ENCODE data around the gene CD55. TPM values are rescaled to one million over a fixed set of nuclear protein-coding genes. Genes with fewer than 3 reads are reported as not detected.

Gene CD55
- total and polyA plus RNA-seq, 4 donors = 20.2 to 86.7 (median 57.2) TPM

DNA sequence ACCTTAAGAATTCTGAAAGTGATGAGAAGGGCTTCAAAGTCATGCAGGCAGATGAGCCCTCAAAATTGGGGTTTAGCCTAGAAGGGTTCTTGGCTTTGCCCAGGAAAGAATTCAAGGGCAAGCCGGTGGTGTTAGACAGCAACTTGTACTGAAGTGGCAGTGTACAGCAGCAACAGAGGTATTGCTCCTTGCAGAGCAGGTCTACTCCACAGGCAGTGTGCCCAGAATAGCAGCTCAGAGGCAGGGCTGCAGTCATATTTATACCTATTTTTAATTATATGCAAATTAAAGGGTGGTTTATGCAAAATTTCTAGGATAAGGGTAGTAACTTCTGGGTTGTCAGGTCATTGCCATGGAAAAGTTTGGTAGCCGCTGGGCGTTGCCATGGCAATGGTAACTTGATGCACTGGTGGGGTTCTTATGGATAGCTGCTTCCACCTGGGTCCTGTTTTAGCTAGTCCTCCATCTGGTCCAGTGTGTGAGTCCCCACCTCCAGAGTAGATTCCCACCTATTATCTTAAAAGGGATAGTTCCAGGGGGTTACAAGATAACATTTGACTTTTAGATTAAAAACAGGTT lies 74.8 kb downstream of the CD55 start:
- Histone ChIP-seq H3K36me3 (ENCODE audit: control insufficient read depth in 1 of 2, insufficient read depth in 2 of 2, low read length in 1 of 2) (no peaks in the 10 kb centered on the region), H3K27me3 (ENCODE audit: control insufficient read depth in 1 of 2, insufficient read depth in 2 of 2, low read length in 1 of 2) (no peaks in the 10 kb centered on the region), H3K9me3 (ENCODE audit: control insufficient read depth, low read length) (no peaks in the 10 kb centered on the region), H3K27ac (ENCODE audit: low read depth in 1 of 2, low read length in 2 of 2) (no peak overlapping the region), H3K4me3 (ENCODE audit: low read length in 2 of 2) (no peak overlapping the region), H3K4me1 (ENCODE audit: control insufficient read depth in 1 of 2, insufficient read depth in 2 of 2, low read length in 2 of 2) (no peaks in the 10 kb centered on the region)
- 69 to 83% methylated on average over 3 of the region's 3 CpGs for WGBS, 2 donors
- DNase-seq (no peak), ATAC-seq (ENCODE audit: low FRiP score) (no peak)
- intact Hi-C loops (cut with DNase I) = no loop called here

DNA sequence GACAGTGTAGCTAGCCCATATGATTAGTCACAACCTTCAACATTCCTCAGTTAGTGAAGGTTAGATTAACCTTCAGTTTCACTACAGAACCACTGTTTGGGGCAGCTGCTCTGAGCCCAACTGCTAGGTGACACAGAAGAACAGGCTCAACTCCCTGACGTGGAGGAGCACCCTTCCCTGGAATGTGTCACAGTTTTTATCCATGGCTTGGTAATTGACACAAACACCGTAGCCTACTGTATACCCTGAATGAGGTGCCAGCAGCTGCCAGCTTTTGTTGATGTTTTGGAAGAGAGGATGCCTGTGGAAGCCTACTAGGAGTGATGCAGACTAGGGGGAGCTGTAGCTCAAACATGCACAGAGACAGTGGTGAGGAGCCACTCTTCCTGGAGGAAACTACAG lies 76.0 kb downstream of the CD55 start:
- no peak overlapping the region for H3K27ac ChIP-seq (ENCODE audit: low read depth in 1 of 2, low read length in 2 of 2)
- intact Hi-C loops (cut with DNase I) = no loop called here
- H3K36me3 ChIP-seq (ENCODE audit: control insufficient read depth in 1 of 2, insufficient read depth in 2 of 2, low read length in 1 of 2) = no peaks in the 10 kb centered on the region
- no peak for DNase-seq
- H3K4me3 ChIP-seq (ENCODE audit: low read length in 2 of 2) = no peak overlapping the region
- no peaks in the 10 kb centered on the region for H3K9me3 ChIP-seq (ENCODE audit: control insufficient read depth, low read length)
- H3K4me1 ChIP-seq (ENCODE audit: control insufficient read depth in 1 of 2, insufficient read depth in 2 of 2, low read length in 2 of 2) = no peaks in the 10 kb centered on the region
- no peak for ATAC-seq (ENCODE audit: low FRiP score)
- 43 to 46% methylated on average over 2 of the region's 2 CpGs for WGBS, 2 donors
- H3K27me3 ChIP-seq (ENCODE audit: control insufficient read depth in 1 of 2, insufficient read depth in 2 of 2, low read length in 1 of 2) = no peaks in the 10 kb centered on the region

DNA sequence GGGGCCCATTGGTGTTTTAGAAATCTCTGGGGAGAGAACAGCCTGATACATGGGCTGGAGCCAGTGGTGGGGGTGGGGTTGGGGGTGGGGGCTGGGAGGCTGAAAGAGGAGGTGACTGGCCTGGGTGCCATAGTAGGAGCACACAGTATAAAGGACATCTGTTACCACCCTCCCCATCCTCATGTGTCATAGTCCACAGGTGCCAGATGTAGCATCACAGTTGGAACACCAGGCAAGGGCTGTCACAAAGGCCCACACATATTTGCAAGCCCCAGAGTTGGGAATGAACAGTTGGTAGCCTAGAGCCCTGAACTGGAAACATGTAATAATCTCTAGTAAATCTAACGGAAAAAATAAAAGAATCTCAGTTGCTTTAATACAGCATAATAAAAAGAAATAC lies 77.5 kb downstream of the CD55 start:
- WGBS, 2 donors = 89 to 91% methylated on average over 1 of the region's 1 CpG
- no peaks in the 10 kb centered on the region for H3K27me3 ChIP-seq (ENCODE audit: control insufficient read depth in 1 of 2, insufficient read depth in 2 of 2, low read length in 1 of 2)
- intact Hi-C loops (cut with DNase I) = no loop called here
- no peak overlapping the region for H3K27ac ChIP-seq (ENCODE audit: low read depth in 1 of 2, low read length in 2 of 2)
- no peak for DNase-seq
- no peak for ATAC-seq (ENCODE audit: low FRiP score)
- no peaks in the 10 kb centered on the region for H3K9me3 ChIP-seq (ENCODE audit: control insufficient read depth, low read length)
- no peaks in the 10 kb centered on the region for H3K4me1 ChIP-seq (ENCODE audit: control insufficient read depth in 1 of 2, insufficient read depth in 2 of 2, low read length in 2 of 2)
- H3K36me3 ChIP-seq (ENCODE audit: control insufficient read depth in 1 of 2, insufficient read depth in 2 of 2, low read length in 1 of 2) = no peaks in the 10 kb centered on the region
- no peak overlapping the region for H3K4me3 ChIP-seq (ENCODE audit: low read length in 2 of 2)

DNA sequence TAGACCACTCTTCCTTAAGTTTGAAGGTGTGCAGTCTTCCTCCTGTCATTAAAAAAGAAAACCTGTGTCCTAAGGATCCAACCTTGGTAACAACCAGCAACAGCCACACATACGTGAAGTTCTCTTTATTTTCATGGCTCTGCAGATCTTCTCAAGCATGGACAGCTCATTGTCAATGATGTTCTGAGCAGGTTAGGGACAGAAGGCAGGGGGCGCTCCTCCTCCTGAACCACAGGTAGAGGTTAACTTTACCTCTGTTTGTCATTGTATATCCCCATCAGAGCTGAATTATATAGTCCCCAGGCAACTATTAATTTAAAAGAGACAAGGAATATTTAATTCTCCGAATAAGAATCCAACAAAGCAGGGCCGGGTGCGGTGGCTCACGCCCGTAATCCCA lies 80.1 kb downstream of the CD55 start:
- no peak for DNase-seq
- Histone ChIP-seq H3K4me3 (ENCODE audit: low read length in 2 of 2) (no peak overlapping the region), H3K36me3 (ENCODE audit: control insufficient read depth in 1 of 2, insufficient read depth in 2 of 2, low read length in 1 of 2) (no peaks in the 10 kb centered on the region), H3K9me3 (ENCODE audit: control insufficient read depth, low read length) (no peaks in the 10 kb centered on the region), H3K4me1 (ENCODE audit: control insufficient read depth in 1 of 2, insufficient read depth in 2 of 2, low read length in 2 of 2) (no peaks in the 10 kb centered on the region), H3K27ac (ENCODE audit: low read depth in 1 of 2, low read length in 2 of 2) (no peak overlapping the region), H3K27me3 (ENCODE audit: control insufficient read depth in 1 of 2, insufficient read depth in 2 of 2, low read length in 1 of 2) (no peaks in the 10 kb centered on the region)
- 96 to 98% methylated on average over 7 of the region's 7 CpGs for WGBS, 2 donors
- no peak for ATAC-seq (ENCODE audit: low FRiP score)
- intact Hi-C loops (cut with DNase I) = loop anchor here in 1 of 2 donors (10.0 kb wide), 1 partner anchor 147 kb away; no protein-coding TSS in a partner anchor

DNA sequence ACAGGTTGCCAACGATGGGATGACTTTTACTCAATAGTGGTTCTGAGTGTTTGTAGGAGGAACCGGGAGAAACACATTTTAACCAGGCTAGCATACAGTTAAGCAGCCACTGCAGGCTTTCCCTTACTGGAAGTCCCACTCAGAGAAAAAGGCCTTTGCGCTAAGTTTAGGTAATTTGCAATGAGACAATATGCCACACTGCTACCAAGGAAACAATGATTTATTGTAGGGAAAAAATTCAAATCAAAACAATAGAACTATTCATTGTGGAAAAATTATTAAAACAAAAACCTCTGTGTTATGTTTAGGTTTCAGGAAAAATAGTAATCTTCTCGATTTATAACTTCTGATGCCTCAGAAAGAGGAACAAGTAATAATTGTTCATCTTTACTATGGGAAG lies 81.3 kb downstream of the CD55 start:
- Histone ChIP-seq H3K27ac (ENCODE audit: low read depth in 1 of 2, low read length in 2 of 2) (no peak overlapping the region), H3K4me3 (ENCODE audit: low read length in 2 of 2) (no peak overlapping the region), H3K36me3 (ENCODE audit: control insufficient read depth in 1 of 2, insufficient read depth in 2 of 2, low read length in 1 of 2) (no peaks in the 10 kb centered on the region), H3K9me3 (ENCODE audit: control insufficient read depth, low read length) (no peaks in the 10 kb centered on the region), H3K4me1 (ENCODE audit: control insufficient read depth in 1 of 2, insufficient read depth in 2 of 2, low read length in 2 of 2) (no peaks in the 10 kb centered on the region), H3K27me3 (ENCODE audit: control insufficient read depth in 1 of 2, insufficient read depth in 2 of 2, low read length in 1 of 2) (no peaks in the 10 kb centered on the region)
- 50 to 55% methylated on average over 4 of the region's 4 CpGs for WGBS, 2 donors
- intact Hi-C loops (cut with DNase I) = loop anchor here in 1 of 2 donors (10.0 kb wide), 1 partner anchor 148 kb away; no protein-coding TSS in a partner anchor
- DNase-seq (no peak), ATAC-seq (ENCODE audit: low FRiP score) (no peak)

DNA sequence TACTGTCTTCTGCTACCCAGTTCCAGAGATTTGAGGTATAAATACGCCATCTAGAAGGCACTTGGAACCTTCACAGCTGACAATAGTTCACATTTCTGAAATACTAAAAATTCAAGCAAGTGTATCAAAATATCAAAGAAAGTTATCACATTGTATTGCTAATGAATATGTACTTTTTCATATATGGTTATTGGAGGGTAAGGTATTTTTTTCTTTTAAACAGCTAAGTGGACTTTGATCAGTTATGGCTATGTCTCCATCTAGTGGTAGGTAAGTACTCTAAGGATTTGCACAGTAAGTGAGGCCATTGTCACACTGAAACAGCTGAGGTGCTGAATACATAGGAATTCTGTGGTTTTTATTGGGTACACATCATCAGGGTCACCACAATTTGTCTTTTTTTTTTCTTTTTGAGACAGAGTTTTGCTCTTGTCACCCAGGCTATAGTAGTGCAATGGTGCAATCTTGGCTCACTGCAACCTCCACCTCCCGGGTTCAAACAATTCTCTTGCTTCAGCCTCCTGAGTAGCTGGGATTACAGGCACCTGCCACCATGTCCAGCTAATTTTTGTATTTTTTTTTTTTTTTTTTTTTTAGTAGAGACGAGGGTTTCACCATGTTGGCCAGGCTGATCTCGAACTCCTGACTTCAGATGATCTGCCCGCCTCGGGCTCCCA lies 83.5 kb downstream of the CD55 start:
- H3K4me3 ChIP-seq (ENCODE audit: low read length in 2 of 2) = no peak overlapping the region
- DNase-seq = no peak
- no peaks in the 10 kb centered on the region for H3K27me3 ChIP-seq (ENCODE audit: control insufficient read depth in 1 of 2, insufficient read depth in 2 of 2, low read length in 1 of 2)
- H3K4me1 ChIP-seq (ENCODE audit: control insufficient read depth in 1 of 2, insufficient read depth in 2 of 2, low read length in 2 of 2) = no peaks in the 10 kb centered on the region
- no peak overlapping the region for H3K27ac ChIP-seq (ENCODE audit: low read depth in 1 of 2, low read length in 2 of 2)
- H3K9me3 ChIP-seq (ENCODE audit: control insufficient read depth, low read length) = no peaks in the 10 kb centered on the region
- ATAC-seq (ENCODE audit: low FRiP score) = peak; percentile 71
- intact Hi-C loops (cut with DNase I) = loop anchor here (2.0 to 10.0 kb wide), 4 partner anchors 150 to 323 kb away; no protein-coding TSS in a partner anchor
- H3K36me3 ChIP-seq (ENCODE audit: control insufficient read depth in 1 of 2, insufficient read depth in 2 of 2, low read length in 1 of 2) = no peaks in the 10 kb centered on the region
- 77% methylated on average over 6 of the region's 6 CpGs for WGBS, 2 donors

DNA sequence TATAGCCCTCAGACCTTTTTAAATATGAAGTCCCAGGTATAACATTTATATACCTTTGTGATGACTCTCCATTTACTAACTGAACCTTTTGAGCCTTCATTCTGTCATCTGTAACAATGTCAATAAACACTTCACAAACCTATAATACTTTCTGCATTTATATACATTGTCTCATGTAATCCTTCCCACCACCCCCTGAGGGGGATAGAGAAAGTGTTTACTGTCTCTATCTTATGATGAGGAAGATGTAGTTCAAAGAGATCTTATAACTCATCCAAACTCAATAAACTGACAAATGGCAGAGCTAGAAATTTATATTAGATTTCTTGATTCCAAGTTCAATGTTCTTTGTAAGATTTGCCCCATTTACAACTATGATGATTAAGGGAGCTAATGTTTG lies 84.3 kb downstream of the CD55 start:
- H3K36me3 ChIP-seq (ENCODE audit: control insufficient read depth in 1 of 2, insufficient read depth in 2 of 2, low read length in 1 of 2) = no peaks in the 10 kb centered on the region
- no peak overlapping the region for H3K27ac ChIP-seq (ENCODE audit: low read depth in 1 of 2, low read length in 2 of 2)
- no peaks in the 10 kb centered on the region for H3K9me3 ChIP-seq (ENCODE audit: control insufficient read depth, low read length)
- no peak for ATAC-seq (ENCODE audit: low FRiP score)
- DNase-seq = no peak
- intact Hi-C loops (cut with DNase I) = loop anchor here (2.0 to 10.0 kb wide), 4 partner anchors 151 to 324 kb away; no protein-coding TSS in a partner anchor
- no peaks in the 10 kb centered on the region for H3K4me1 ChIP-seq (ENCODE audit: control insufficient read depth in 1 of 2, insufficient read depth in 2 of 2, low read length in 2 of 2)
- no peaks in the 10 kb centered on the region for H3K27me3 ChIP-seq (ENCODE audit: control insufficient read depth in 1 of 2, insufficient read depth in 2 of 2, low read length in 1 of 2)
- no peak overlapping the region for H3K4me3 ChIP-seq (ENCODE audit: low read length in 2 of 2)

DNA sequence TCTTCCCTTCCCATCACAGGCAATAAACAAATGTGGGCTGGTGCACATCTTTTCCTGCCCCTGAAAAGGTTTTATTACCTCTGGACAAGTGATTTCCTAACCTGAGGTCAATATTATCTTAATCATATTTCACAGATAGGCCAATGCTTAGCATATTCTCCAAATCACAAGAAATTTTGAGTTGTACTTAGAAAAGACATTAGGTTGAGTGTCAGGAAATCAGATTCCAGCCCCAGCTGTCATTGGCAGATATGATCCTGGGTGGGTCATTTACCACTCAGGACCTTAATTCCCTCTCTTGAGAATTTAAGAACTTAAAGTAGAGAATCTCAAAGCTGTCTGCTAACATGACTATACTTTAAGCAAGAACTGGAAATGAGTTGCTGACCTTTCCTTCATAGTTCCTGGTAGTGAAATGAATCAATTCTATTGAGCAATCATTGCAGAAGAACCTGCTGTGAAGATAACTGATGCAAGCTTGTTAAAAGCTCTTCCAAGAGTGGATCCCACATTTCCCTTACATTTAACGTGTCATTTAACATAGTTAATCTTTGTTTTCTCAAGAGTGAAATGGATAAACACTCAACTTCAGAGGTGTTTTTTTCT lies 86.3 kb downstream of the CD55 start:
- no peaks in the 10 kb centered on the region for H3K9me3 ChIP-seq (ENCODE audit: control insufficient read depth, low read length)
- intact Hi-C loops (cut with DNase I) = loop anchor here in 1 of 2 donors (5.0 to 10.0 kb wide), 3 partner anchors 153 to 325 kb away; no protein-coding TSS in a partner anchor
- H3K36me3 ChIP-seq (ENCODE audit: control insufficient read depth in 1 of 2, insufficient read depth in 2 of 2, low read length in 1 of 2) = no peaks in the 10 kb centered on the region
- H3K4me1 ChIP-seq (ENCODE audit: control insufficient read depth in 1 of 2, insufficient read depth in 2 of 2, low read length in 2 of 2) = no peaks in the 10 kb centered on the region
- no peak overlapping the region for H3K27ac ChIP-seq (ENCODE audit: low read depth in 1 of 2, low read length in 2 of 2)
- H3K4me3 ChIP-seq (ENCODE audit: low read length in 2 of 2) = no peak overlapping the region
- H3K27me3 ChIP-seq (ENCODE audit: control insufficient read depth in 1 of 2, insufficient read depth in 2 of 2, low read length in 1 of 2) = no peaks in the 10 kb centered on the region
- DNase-seq (no peak), ATAC-seq (ENCODE audit: low FRiP score) (no peak)
- WGBS, 2 donors = 34 to 35% methylated on average over 1 of the region's 1 CpG
